GM23248 (cell line): ENCODE measurements around the gene NOL9.

Experiments
- EZH2 ChIP-seq: fragments of 200-600 bp; sonication (generic); IDR thresholded peaks from 2 replicates; pipeline ENCODE4 v1.6.1; 2018; ENCODE audit warnings: antibody characterized with exemption, mild to moderate bottlenecking; ENCODE audit not compliant: insufficient read depth, poor library complexity, severe bottlenecking
- EZH2phosphoT487 ChIP-seq: fragments of 200-600 bp; sonication (generic); IDR thresholded peaks from 2 replicates; pipeline ENCODE4 v1.6.1; 2018; ENCODE audit warnings: antibody characterized with exemption, moderate library complexity, mild to moderate bottlenecking, low read depth; ENCODE audit not compliant: insufficient read depth

DNA sequence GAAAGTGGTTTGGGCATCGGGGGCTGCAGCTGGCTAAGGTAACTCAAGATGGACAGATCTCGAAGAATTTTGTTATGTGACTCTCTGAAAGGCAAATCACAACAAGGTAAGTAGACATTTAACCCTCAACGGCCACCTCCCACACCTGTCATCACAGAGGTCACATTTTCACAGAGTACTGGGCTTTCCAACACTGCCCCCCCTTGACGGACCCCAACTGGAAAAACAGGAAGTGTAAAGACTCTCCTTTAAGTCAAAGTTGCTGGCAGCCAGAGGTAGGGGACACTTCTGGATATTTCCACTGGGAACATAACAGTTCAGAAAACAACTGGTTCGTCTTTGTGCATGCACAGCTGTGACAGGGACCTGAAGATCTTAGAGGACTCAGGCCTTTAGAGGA lies 22.3 kb downstream of the NOL9 start:
- no peak for TF ChIP-seq EZH2
- TF ChIP-seq EZH2phosphoT487 = no peak
